GM18519 (cell line): Measurements from ENCODE around the gene OTUB2.

ENCODE experiments used
- ATAC-seq: cut with Tn5 transposase; IDR thresholded peaks from one replicate; pipeline ENCODE4 v1.9.1; 2021; ENCODE audit warnings: mild to moderate bottlenecking, moderate library complexity; ENCODE audit not compliant: unreplicated experiment, low FRiP score

Gene OTUB2

GRCh38 chr14:94020267-94020666 lies 5.9 kb upstream of the OTUB2 start:
- no peak for ATAC-seq

GRCh38 chr14:94021001-94021400 lies 5.1 kb upstream of the OTUB2 start:
- no peak for ATAC-seq

GRCh38 chr14:94021416-94022157 lies 4.6 kb upstream of the OTUB2 start:
- no peak for ATAC-seq

- ATAC-seq = no peak
These were observed 3.4 kb upstream of the OTUB2 start for GRCh38 chr14:94022532-94023411.

- no peak for ATAC-seq
These were observed 1.6 kb upstream of the OTUB2 start for GRCh38 chr14:94024549-94024948.

GRCh38 chr14:94025720-94026119 lies 420 bp upstream of the OTUB2 start:
- no peak for ATAC-seq

- no peak for ATAC-seq
These were observed 839 bp downstream of the OTUB2 start for GRCh38 chr14:94026889-94027469.

GRCh38 chr14:94027566-94028449 lies 1.7 kb downstream of the OTUB2 start:
- no peak for ATAC-seq

- ATAC-seq = no peak
These were observed 2.3 kb downstream of the OTUB2 start for GRCh38 chr14:94028450-94028826.

GRCh38 chr14:94029265-94029664 lies 3.1 kb downstream of the OTUB2 start:
- ATAC-seq = no peak

GRCh38 chr14:94029671-94030203 lies 3.6 kb downstream of the OTUB2 start:
- ATAC-seq = no peak

- ATAC-seq = no peak
These were observed 4.4 kb downstream of the OTUB2 start for GRCh38 chr14:94030571-94030970.

- no peak for ATAC-seq
These were observed 5.2 kb downstream of the OTUB2 start for GRCh38 chr14:94031161-94031882.

GRCh38 chr14:94031883-94032279 lies 5.7 kb downstream of the OTUB2 start:
- no peak for ATAC-seq

GRCh38 chr14:94034886-94035285 lies 8.7 kb downstream of the OTUB2 start:
- ATAC-seq = no peak

GRCh38 chr14:94036313-94037167 lies 10.4 kb downstream of the OTUB2 start:
- ATAC-seq = peak; percentile 77

- ATAC-seq = no peak
These were observed 11.8 kb downstream of the OTUB2 start for GRCh38 chr14:94037954-94038353.

- ATAC-seq = no peak
These were observed 12.4 kb downstream of the OTUB2 start for GRCh38 chr14:94038510-94038909.
